ENCODE data around the gene NBPF6.
"Not testable (repeated sequence)": the region's sequence is repeated elsewhere in the genome, so short reads cannot be mapped to it uniquely, and the experiment has no call there.

The NBPF6 gene, protein sequence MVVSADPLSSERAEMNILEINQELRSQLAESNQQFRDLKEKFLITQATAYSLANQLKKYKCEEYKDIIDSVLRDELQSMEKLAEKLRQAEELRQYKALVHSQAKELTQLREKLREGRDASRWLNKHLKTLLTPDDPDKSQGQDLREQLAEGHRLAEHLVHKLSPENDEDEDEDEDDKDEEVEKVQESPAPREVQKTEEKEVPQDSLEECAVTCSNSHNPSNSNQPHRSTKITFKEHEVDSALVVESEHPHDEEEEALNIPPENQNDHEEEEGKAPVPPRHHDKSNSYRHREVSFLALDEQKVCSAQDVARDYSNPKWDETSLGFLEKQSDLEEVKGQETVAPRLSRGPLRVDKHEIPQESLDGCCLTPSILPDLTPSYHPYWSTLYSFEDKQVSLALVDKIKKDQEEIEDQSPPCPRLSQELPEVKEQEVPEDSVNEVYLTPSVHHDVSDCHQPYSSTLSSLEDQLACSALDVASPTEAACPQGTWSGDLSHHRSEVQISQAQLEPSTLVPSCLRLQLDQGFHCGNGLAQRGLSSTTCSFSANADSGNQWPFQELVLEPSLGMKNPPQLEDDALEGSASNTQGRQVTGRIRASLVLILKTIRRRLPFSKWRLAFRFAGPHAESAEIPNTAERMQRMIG

DNA sequence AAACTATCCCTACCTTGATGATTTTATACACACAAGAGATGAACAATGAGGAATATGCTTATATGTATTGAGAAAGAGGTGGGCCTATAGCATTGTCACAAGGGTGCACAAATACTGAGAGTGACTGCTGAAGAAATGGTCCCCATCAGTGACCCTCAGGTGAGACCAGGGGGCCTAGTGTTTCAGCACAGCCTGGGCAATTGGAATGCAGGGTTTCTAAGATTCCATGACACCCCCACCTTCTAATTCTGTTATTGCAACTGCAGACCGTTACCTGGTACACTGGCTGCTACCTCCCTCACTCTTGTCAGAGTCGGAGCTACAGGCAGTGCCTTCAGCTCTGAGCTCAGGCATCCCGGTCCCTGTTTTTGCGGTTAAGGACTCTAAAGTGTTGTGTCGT is at the start of gene NBPF6:
Gene NBPF6 (plus strand): TSS at position 301 of the 400 bp plus-strand sequence. CDS start 259 bp downstream, outside the sequence.
- not testable (repeated sequence) for H3K27ac Mint-ChIP-seq; H3K4me3 Mint-ChIP-seq; H3K4me1 Mint-ChIP-seq; H3K9me3 Mint-ChIP-seq; DNase-seq; H3K27me3 Mint-ChIP-seq (ENCODE audit: low read depth, poor library complexity); H3K36me3 Mint-ChIP-seq (ENCODE audit: low read depth)

DNA sequence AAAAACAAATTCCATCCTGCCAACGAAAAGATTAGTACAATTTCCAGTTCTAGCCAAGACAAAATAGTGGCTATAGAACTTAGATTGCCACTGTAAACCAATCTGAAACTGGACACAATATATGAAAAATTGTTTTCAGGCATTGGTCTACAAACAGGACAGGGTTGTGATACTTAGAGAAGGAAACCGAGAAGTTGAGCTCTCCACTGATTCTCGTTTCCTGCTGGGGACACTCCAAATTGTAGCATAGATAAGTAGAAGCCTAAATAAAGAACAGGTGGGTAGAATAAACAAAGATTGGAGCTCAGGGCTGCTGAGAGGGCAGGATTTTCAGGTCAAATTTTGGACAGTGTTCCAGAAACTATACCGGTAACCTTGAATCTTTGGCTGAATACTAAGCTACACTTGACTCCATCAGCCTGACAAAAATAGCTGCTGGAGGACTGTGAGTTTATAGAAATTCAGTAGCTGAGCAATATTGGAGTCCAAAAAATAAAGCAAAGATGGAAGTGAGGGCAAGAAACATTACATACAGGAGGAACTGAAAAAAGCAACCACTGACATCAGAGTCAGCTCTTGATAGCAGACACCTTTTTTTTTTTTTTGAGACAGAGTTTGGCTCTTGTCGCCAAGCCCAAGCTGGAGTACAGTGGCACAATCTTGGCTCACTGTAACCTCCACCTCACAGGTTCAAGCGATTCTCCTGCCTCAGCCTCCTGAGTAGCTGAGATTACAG is 38.9 kb upstream of the NBPF6 start:
- DNase-seq; H3K27ac Mint-ChIP-seq; H3K4me3 Mint-ChIP-seq; H3K27me3 Mint-ChIP-seq (ENCODE audit: low read depth, poor library complexity); H3K4me1 Mint-ChIP-seq; H3K36me3 Mint-ChIP-seq (ENCODE audit: low read depth); H3K9me3 Mint-ChIP-seq: not testable (repeated sequence)

DNA sequence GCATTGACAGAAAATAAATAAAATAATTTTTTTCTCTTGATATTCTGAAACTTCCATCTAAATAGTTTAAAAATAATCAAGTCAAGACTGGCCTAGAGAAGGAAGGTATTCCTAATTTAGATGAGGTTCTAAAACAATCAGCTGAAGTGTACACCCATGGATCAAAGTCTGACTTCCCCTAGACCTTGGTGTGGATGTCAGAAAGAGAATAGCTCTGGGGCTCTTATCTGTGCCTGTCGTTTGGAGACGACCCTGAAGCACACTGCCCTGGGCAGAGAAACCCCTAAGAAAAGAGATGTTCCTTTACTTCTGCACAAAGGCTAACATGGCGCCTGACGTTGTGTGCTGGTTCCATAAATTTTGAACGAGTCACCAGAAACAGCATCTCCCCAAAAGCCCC is 30.0 kb upstream of the NBPF6 start:
- not testable (repeated sequence) for DNase-seq; H3K27ac Mint-ChIP-seq; H3K36me3 Mint-ChIP-seq (ENCODE audit: low read depth); H3K4me1 Mint-ChIP-seq; H3K4me3 Mint-ChIP-seq; H3K9me3 Mint-ChIP-seq; H3K27me3 Mint-ChIP-seq (ENCODE audit: low read depth, poor library complexity)

DNA sequence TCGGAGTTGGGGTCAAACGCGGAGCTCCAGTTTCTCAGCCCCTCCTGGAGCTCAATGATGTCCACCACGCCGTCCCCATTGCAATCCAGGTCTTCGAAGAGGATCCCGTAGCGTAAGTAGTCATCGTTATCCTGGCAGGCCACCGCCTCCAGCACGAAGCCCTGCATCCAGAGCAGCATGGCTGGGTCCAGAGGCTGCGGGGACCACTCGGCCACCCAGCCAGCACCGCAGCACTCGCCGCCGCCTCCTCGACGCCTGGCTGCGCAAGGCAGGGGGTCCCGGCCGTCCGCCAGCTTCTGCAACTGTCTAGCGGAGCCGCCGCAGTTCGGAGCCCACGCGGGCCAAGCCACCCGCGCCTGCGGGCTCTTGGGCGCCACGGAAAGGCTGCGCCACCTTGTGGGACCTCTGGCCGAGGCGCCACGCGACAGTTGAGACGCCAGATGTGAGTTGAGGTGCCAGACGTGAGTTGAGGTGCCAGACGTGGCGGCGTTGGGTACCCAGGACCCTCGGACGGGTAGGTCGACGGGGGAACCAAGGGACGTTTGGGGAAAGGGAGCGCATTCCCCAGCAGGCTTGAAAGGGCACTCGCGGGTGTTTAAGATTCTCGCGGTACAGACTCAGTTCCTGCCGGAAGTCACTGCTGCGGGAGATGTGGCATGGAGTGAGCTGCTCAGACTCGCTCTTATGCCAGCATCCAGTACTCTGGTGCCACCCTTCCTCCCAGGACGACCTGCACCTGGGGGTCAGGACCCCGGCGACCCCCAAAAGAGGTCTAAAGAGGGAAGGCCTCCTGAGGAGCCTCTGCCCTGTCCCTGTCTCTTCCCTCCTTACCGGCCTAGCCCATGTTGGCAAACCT is 28.9 kb upstream of the NBPF6 start:
- H3K9me3 Mint-ChIP-seq; H3K27ac Mint-ChIP-seq; H3K4me3 Mint-ChIP-seq; H3K27me3 Mint-ChIP-seq (ENCODE audit: low read depth, poor library complexity); DNase-seq; H3K36me3 Mint-ChIP-seq (ENCODE audit: low read depth); H3K4me1 Mint-ChIP-seq: not testable (repeated sequence)

DNA sequence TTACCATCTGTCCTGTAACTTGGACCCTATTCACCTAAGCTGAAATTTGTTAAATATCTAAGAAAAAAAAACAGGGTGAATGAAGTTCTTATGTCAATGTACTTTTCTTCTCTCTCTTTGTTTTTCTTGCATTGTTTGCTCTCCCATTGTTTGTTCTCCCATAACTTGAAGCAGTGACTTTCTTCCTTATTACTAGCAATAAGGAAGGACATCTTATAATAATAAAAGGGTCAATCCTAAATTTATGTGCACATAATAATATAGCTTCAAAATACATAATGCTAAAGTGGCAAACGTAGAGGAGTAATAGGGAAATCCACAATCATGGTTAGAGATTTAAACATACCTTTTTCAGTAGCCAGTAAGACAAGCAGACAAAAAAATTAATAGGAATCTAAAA is 23.3 kb upstream of the NBPF6 start:
- H3K36me3 Mint-ChIP-seq (ENCODE audit: low read depth); DNase-seq; H3K4me1 Mint-ChIP-seq; H3K4me3 Mint-ChIP-seq; H3K27me3 Mint-ChIP-seq (ENCODE audit: low read depth, poor library complexity); H3K9me3 Mint-ChIP-seq; H3K27ac Mint-ChIP-seq: not testable (repeated sequence)

DNA sequence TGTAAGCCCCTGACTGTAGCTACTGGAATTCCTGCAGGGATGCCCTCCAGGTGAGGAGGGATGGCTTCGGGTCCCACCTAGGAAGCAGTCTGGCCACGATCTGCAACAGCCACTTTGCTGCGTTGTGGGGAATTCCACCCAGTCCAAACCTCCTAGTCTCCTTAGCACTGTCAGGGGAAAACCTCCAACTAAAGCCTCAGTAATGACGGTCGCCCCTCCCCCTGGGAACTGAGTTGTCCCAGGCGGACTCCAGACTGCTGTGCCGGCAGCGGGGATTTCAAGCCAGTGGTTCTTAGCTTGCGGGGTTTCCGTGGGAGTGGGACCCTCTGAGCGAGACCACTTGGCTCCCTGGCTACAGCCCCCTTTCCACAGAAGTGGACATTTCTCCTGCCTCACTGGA is 18.1 kb upstream of the NBPF6 start:
- not testable (repeated sequence) for H3K27me3 Mint-ChIP-seq (ENCODE audit: low read depth, poor library complexity); H3K4me3 Mint-ChIP-seq; DNase-seq; H3K9me3 Mint-ChIP-seq; H3K27ac Mint-ChIP-seq; H3K36me3 Mint-ChIP-seq (ENCODE audit: low read depth); H3K4me1 Mint-ChIP-seq

DNA sequence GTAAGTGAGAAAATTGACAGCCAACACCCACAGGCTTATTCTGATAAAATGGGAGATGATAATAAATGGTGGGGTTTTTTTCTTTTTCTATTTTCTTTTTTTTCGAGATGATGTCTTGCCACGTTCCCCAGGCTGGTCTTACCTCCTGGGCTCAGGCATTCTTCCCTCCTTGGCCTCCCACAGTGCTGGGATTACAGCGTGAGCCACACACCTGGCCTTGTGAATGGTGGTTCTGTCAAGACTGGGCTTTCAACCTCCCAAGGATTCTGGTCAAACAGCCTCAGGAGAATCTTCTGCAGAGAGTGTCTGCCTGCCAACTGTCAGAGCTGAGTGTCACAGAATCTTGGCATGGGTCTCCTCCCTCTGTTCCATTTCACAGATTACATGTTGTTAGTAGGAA is 16.7 kb upstream of the NBPF6 start:
- not testable (repeated sequence) for H3K4me1 Mint-ChIP-seq; H3K9me3 Mint-ChIP-seq; H3K27me3 Mint-ChIP-seq (ENCODE audit: low read depth, poor library complexity); H3K36me3 Mint-ChIP-seq (ENCODE audit: low read depth); H3K27ac Mint-ChIP-seq; DNase-seq; H3K4me3 Mint-ChIP-seq

DNA sequence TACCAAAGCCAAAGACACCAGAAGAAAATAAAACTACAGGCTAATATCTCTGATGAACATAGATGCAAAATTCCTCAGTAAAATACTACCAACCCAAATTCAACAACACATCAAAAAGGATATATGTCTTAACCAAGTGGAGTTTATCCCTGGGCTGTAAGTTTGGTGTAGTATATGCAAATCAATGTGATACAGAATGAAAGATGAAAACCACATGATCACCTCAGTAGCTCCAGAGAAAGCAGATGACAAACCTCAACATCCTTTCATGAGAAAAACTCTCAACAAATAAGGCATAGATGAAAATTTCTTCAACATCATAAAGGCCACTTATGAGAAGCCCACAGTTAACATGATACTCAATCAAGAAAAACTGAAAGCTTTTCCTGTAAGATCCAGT is 11.6 kb upstream of the NBPF6 start:
- not testable (repeated sequence) for H3K27me3 Mint-ChIP-seq (ENCODE audit: low read depth, poor library complexity); H3K4me3 Mint-ChIP-seq; H3K36me3 Mint-ChIP-seq (ENCODE audit: low read depth); H3K9me3 Mint-ChIP-seq; H3K27ac Mint-ChIP-seq; H3K4me1 Mint-ChIP-seq; DNase-seq

DNA sequence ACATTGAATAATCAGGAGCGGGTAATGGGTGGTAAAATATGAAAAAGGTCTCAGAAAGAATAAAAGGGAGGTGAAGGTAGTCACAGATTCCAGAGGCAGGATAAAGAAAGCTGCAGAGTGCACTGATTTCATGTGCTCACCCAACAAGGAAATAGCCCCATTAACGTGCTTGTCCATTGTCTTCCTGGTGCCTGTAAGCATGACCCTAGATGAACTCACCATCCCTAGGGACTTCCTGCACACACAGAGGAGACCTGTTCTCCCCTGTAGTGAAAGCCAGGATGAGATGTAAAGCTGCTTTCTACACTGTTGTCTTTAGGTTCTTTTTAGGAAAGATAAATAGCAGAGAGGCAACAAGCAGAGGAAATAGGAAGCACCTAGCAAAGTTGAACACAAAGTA is 4.4 kb downstream of the NBPF6 start:
- H3K36me3 Mint-ChIP-seq (ENCODE audit: low read depth); H3K27me3 Mint-ChIP-seq (ENCODE audit: low read depth, poor library complexity); H3K4me3 Mint-ChIP-seq; DNase-seq; H3K27ac Mint-ChIP-seq; H3K9me3 Mint-ChIP-seq; H3K4me1 Mint-ChIP-seq: not testable (repeated sequence)

DNA sequence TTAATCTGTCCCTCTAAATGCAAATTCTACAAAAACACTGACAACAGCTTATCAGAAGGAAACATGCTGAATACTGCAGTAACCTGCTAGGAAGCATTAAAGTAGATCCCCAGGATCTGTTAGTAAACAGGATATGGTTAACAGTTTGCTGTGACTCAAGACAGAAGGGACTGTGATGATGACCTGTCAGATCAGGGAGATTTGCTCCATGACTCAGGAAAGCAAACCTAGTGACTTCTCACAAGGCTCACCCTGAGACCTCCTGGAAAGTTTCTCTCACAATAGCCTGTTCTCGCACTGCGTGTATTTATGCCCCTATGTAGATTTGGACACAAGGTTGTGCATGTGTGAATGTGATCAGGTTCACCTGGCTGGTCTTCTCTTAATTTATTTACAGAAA is 8.5 kb downstream of the NBPF6 start:
- not testable (repeated sequence) for H3K9me3 Mint-ChIP-seq; DNase-seq; H3K4me1 Mint-ChIP-seq; H3K4me3 Mint-ChIP-seq; H3K27me3 Mint-ChIP-seq (ENCODE audit: low read depth, poor library complexity); H3K27ac Mint-ChIP-seq; H3K36me3 Mint-ChIP-seq (ENCODE audit: low read depth)

DNA sequence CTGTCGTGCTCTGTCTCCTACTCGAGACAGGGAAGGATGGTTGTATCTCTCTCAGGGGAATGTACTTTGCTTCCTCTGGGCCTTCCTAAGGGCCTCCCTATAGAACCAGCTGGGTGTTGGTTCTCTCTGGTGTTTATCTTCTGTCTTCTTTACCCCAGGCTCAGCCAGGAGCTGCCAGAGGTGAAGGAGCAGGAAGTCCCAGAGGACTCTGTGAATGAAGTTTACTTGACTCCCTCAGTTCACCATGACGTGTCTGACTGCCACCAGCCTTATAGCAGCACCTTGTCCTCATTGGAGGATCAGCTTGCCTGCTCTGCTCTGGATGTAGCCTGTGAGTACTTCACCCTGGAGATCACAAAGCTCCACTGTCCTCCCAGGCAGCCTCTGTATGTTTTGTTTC is 11.6 kb downstream of the NBPF6 start:
- not testable (repeated sequence) for H3K4me1 Mint-ChIP-seq; H3K27me3 Mint-ChIP-seq (ENCODE audit: low read depth, poor library complexity); H3K36me3 Mint-ChIP-seq (ENCODE audit: low read depth); H3K27ac Mint-ChIP-seq; H3K4me3 Mint-ChIP-seq; H3K9me3 Mint-ChIP-seq; DNase-seq

DNA sequence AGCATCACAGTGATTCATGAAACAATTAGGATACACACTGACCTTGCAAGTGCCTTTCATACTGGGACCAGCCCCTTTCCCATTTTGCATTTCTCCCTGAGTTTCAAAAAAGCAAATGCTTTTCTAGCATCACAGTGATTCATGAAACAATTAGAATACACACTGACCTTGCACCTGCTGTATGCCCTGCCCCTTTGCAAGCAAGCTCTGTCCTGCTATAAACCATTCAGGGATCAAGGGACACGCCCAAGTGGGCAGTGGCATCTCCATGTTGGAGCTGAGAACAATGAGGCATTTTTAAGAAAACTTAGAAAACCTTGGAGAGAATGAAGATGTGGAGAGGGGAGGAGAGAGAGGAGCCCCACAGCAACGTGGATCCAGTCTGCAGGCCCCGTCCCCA is 13.8 kb downstream of the NBPF6 start:
- not testable (repeated sequence) for H3K36me3 Mint-ChIP-seq (ENCODE audit: low read depth); H3K4me3 Mint-ChIP-seq; H3K4me1 Mint-ChIP-seq; H3K27ac Mint-ChIP-seq; DNase-seq; H3K9me3 Mint-ChIP-seq; H3K27me3 Mint-ChIP-seq (ENCODE audit: low read depth, poor library complexity)

DNA sequence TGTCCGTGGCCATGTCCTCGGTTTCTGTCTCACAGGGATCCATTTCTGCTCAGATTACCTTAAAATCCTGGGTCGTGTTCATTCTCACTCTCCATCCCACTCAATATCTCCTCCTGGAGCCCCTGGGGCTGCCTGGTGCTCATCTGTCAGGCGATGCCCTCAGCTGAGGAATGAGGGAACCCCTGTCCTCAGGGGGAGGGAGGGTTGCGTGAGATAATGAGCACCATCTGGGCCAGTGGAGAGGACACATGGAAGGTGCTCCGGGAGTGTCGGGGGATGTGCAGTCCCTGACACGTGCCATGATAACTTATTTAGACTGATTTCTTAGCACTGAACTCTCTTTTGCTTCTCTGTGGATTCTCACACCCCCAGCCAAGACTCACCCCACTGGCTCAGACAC is 16.0 kb downstream of the NBPF6 start:
- not testable (repeated sequence) for H3K4me1 Mint-ChIP-seq; H3K4me3 Mint-ChIP-seq; DNase-seq; H3K36me3 Mint-ChIP-seq (ENCODE audit: low read depth); H3K27ac Mint-ChIP-seq; H3K27me3 Mint-ChIP-seq (ENCODE audit: low read depth, poor library complexity); H3K9me3 Mint-ChIP-seq

DNA sequence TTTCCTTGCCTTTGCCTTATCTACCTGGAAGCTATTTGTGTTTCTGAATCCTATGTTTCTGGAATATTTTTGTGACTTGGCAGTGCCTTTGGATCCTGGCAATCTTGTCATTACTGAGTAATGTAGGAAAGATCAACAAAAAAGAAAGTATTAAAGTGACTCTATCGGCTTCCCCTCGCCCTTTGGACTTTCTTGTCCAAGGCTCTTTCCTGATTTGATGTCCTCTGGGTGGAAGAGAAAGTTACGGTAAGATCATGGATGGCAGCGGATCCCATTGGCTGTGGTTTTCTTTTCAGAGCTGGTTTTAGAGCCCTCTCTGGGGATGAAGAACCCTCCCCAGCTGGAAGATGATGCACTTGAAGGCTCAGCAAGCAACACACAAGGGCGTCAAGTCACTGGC is 17.0 kb downstream of the NBPF6 start:
- not testable (repeated sequence) for H3K4me3 Mint-ChIP-seq; H3K36me3 Mint-ChIP-seq (ENCODE audit: low read depth); H3K27me3 Mint-ChIP-seq (ENCODE audit: low read depth, poor library complexity); H3K9me3 Mint-ChIP-seq; DNase-seq; H3K27ac Mint-ChIP-seq; H3K4me1 Mint-ChIP-seq
